H9 (cell line): ENCODE results near the gene TGFBRAP1. TPM values are rescaled to one million over a fixed set of nuclear protein-coding genes. Genes with fewer than 3 reads are reported as not detected.

Experiments
- DNase-seq: peaks from one replicate; pipeline ENCODE4 v3.0.0-alpha.2; 2017
- H2AFZ ChIP-seq: one replicate; pipeline ENCODE4 v1.6.1; 2013; ENCODE audit warnings: mild to moderate bottlenecking, low read length, control low read depth, moderate library complexity
- H2AK5ac ChIP-seq: 2 replicates; pipeline ENCODE4 v1.6.1; 2013; ENCODE audit warnings: low read length, control low read depth, mixed read lengths; ENCODE audit not compliant: insufficient read length
- H2BK120ac ChIP-seq: one replicate; pipeline ENCODE4 v1.6.1; 2013; ENCODE audit warnings: low read depth, mild to moderate bottlenecking, low read length, control low read depth, inconsistent platforms; ENCODE audit not compliant: poor library complexity, severe bottlenecking
- H2BK12ac ChIP-seq: 2 replicates; pipeline ENCODE4 v1.6.1; 2013; ENCODE audit warnings: low read length, control low read depth, mixed read lengths, low read depth; ENCODE audit not compliant: insufficient read length
- H2BK15ac ChIP-seq: 2 replicates; pipeline ENCODE4 v1.6.1; 2013; ENCODE audit warnings: low read depth, low read length, control low read depth
- H2BK20ac ChIP-seq: one replicate; pipeline ENCODE4 v1.6.1; 2013; ENCODE audit warnings: low read depth, mild to moderate bottlenecking, low read length, control low read depth, inconsistent platforms; ENCODE audit not compliant: poor library complexity, severe bottlenecking
- H2BK5ac ChIP-seq: 2 replicates; pipeline ENCODE4 v1.6.1; 2013; ENCODE audit warnings: low read length, control low read depth, mixed read lengths; ENCODE audit not compliant: insufficient read length
- H3K14ac ChIP-seq: 2 replicates; pipeline ENCODE4 v1.6.1; 2013; ENCODE audit warnings: low read length, control low read depth; ENCODE audit not compliant: insufficient read depth
- H3K18ac ChIP-seq: 2 replicates; pipeline ENCODE4 v1.6.1; 2013; ENCODE audit warnings: low read depth, mild to moderate bottlenecking, mixed read lengths, low read length, control low read depth; ENCODE audit not compliant: insufficient read length
- H3K23ac ChIP-seq: 2 replicates; pipeline ENCODE4 v1.6.1; 2013; ENCODE audit warnings: low read length, control low read depth, mixed read lengths, low read depth; ENCODE audit not compliant: insufficient read length
- H3K23me2 ChIP-seq: 2 replicates; pipeline ENCODE4 v1.6.1; 2013; ENCODE audit warnings: low read depth, mild to moderate bottlenecking, mixed read lengths, low read length, control low read depth; ENCODE audit not compliant: insufficient read length, poor library complexity, severe bottlenecking
- H3K27ac ChIP-seq: 2 replicates; pipeline ENCODE4 v1.5.1; 2013; ENCODE audit warnings: low read length, control low read depth, mixed read lengths, low read depth; ENCODE audit not compliant: insufficient read length
- H3K27me3 ChIP-seq: 2 replicates; pipeline ENCODE4 v1.6.1; 2013; ENCODE audit warnings: low read length, control low read depth, inconsistent platforms; ENCODE audit not compliant: insufficient read depth
- H3K4ac ChIP-seq: 2 replicates; pipeline ENCODE4 v1.6.1; 2013; ENCODE audit warnings: low read depth, mild to moderate bottlenecking, control low read depth, inconsistent platforms, low read length, moderate library complexity
- H3K4me1 ChIP-seq: 2 replicates; pipeline ENCODE4 v1.6.1; 2013; ENCODE audit warnings: low read length, control low read depth, inconsistent platforms; ENCODE audit not compliant: insufficient read depth
- H3K4me2 ChIP-seq: 2 replicates; pipeline ENCODE4 v1.6.1; 2013; ENCODE audit warnings: low read length, control low read depth, mixed read lengths; ENCODE audit not compliant: insufficient read length, insufficient read depth
- H3K56ac ChIP-seq: 2 replicates; pipeline ENCODE4 v1.6.1; 2013; ENCODE audit warnings: low read depth, mild to moderate bottlenecking, mixed read lengths, low read length, control low read depth; ENCODE audit not compliant: insufficient read length
- H3K79me1 ChIP-seq: 2 replicates; pipeline ENCODE4 v1.6.1; 2013; ENCODE audit warnings: low read depth, mild to moderate bottlenecking, moderate library complexity, low read length, control low read depth, inconsistent platforms; ENCODE audit not compliant: insufficient read depth, poor library complexity, severe bottlenecking
- H3K79me2 ChIP-seq: 2 replicates; pipeline ENCODE4 v1.6.1; 2013; ENCODE audit warnings: low read length, control low read depth, inconsistent platforms; ENCODE audit not compliant: insufficient read depth
- H3K9ac ChIP-seq: 2 replicates; pipeline ENCODE4 v1.6.1; 2013; ENCODE audit warnings: low read length, control low read depth, mixed read lengths; ENCODE audit not compliant: insufficient read length; ENCODE audit errors: extremely low read depth
- H3K9me3 ChIP-seq: one replicate; pipeline ENCODE4 v1.6.1; 2013; ENCODE audit warnings: low read depth, low read length, inconsistent platforms; ENCODE audit not compliant: control insufficient read depth
- H3T11ph ChIP-seq: one replicate; pipeline ENCODE4 v1.6.1; 2013; ENCODE audit warnings: mild to moderate bottlenecking, low read length, control low read depth, inconsistent platforms
- H4K20me1 ChIP-seq: one replicate; pipeline ENCODE4 v1.6.1; 2013; ENCODE audit not compliant: control insufficient read depth, insufficient read length, insufficient read depth
- H4K5ac ChIP-seq: 2 replicates; pipeline ENCODE4 v1.6.1; 2013; ENCODE audit warnings: low read depth, mild to moderate bottlenecking, mixed read lengths, low read length, control low read depth; ENCODE audit not compliant: insufficient read length
- H4K8ac ChIP-seq: replicated peaks from 2 replicates; pipeline ENCODE4 v1.6.1; 2013; ENCODE audit warnings: low read length, control low read depth, mixed read lengths, low read depth; ENCODE audit not compliant: insufficient read length
- H4K91ac ChIP-seq: 2 replicates; pipeline ENCODE4 v1.6.1; 2013; ENCODE audit warnings: low read depth, mild to moderate bottlenecking, moderate library complexity, mixed read lengths, low read length, control low read depth; ENCODE audit not compliant: insufficient read length
- H3K27ac Mint-ChIP-seq, 3 experiments: 2 replicates in 2 of 3; 3 replicates in 1 of 3; pipeline ENCODE4 v1.8.0; 2020 to 2021; ENCODE audit warnings: mixed read lengths in 3 of 3, mild to moderate bottlenecking in 1 of 3, moderate library complexity in 1 of 3
- H3K27me3 Mint-ChIP-seq: 2 replicates; pipeline ENCODE4 v1.8.0; 2021; ENCODE audit warnings: low read depth, mild to moderate bottlenecking, moderate library complexity, mixed read lengths
- H3K36me3 Mint-ChIP-seq, 3 experiments: 2 replicates in 2 of 3; 3 replicates in 1 of 3; pipeline ENCODE4 v1.8.0; 2020 to 2021; ENCODE audit warnings: low read depth in 3 of 3, mixed read lengths in 3 of 3; ENCODE audit not compliant: insufficient read depth in 1 of 3
- H3K4me1 Mint-ChIP-seq, 2 experiments: 2 replicates each; pipeline ENCODE4 v1.8.0; 2020; ENCODE audit warnings: mixed read lengths in 2 of 2
- H3K4me3 Mint-ChIP-seq, 2 experiments: 2 replicates in 1 of 2; 3 replicates in 1 of 2; pipeline ENCODE4 v1.8.0; 2020 to 2021; ENCODE audit warnings: mild to moderate bottlenecking in 2 of 2, mixed read lengths in 2 of 2, moderate library complexity in 1 of 2
- H3K9me3 Mint-ChIP-seq, 2 experiments: 2 replicates in 1 of 2; 3 replicates in 1 of 2; pipeline ENCODE4 v1.8.0; 2020; ENCODE audit warnings: mild to moderate bottlenecking in 2 of 2, mixed read lengths in 2 of 2, moderate library complexity in 1 of 2
- CTCF ChIP-seq: fragments of 200-600 bp; sonication (generic); conservative IDR thresholded peaks from 3 replicates; pipeline ENCODE4 v1.8.0; 2021; ENCODE audit warnings: antibody characterized with exemption, mild to moderate bottlenecking
- WGBS: extraction: QIAGEN DNeasy Blood & Tissue Kit; methylation state at CpG from one replicate; pipeline ENCODE4 v1.1.7; 2013; ENCODE audit warnings: missing lambda C conversion rate, low lambda C conversion rate, mixed read lengths; ENCODE audit not compliant: insufficient read length; ENCODE audit errors: extremely low coverage; 5-methylcytosine and 5-hydroxymethylcytosine counted together
- total RNA-seq: library from RNA; stranded (reverse); gene quantifications from 2 replicates; pipeline ENCODE4 v1.2.1, GENCODE V29; 2021

TGFBRAP1 gene
- total RNA-seq, 1 experiment from 2014 or later: 23.6 TPM

GRCh38 chr2:105334211-105334610 is 4.7 kb upstream of the TGFBRAP1 start:
- no CpG with 5 or more reads among the region's 4 CpGs for WGBS
- H3K4me2 ChIP-seq: no peak overlapping the region
- no peak overlapping the region for H2AK5ac ChIP-seq
- no peak overlapping the region for H3K27ac ChIP-seq
- no peak overlapping the region for H3K56ac ChIP-seq
- H2BK120ac ChIP-seq: no peak overlapping the region
- Mint-ChIP-seq H3K9me3 (peaks cover 0 to 3% of the 10 kb centered on the region in 2 experiments; a peak in 1 of 5 replicates), H3K4me3 (no peak overlapping the region), H3K36me3 (peaks cover 0 to 12% (median 0%) of the 10 kb centered on the region in 3 experiments; a peak in 3 of 7 replicates), H3K4me1 (peaks cover 19 to 23% of the 10 kb centered on the region in 2 experiments), H3K27me3 (no peaks in the 10 kb centered on the region; the same call in 1 of the 2 replicates), H3K27ac (no peak overlapping the region)
- no peak overlapping the region for H2BK15ac ChIP-seq
- H3K9me3 ChIP-seq: no peaks in the 10 kb centered on the region
- no peak overlapping the region for H3K4ac ChIP-seq
- DNase-seq: no peak
- H4K91ac ChIP-seq: no peak overlapping the region
- H3K4me1 ChIP-seq: no peaks in the 10 kb centered on the region
- H3K79me2 ChIP-seq: peaks cover 15% of the 10 kb centered on the region; the same call in 1 of the 2 replicates
- H3K9ac ChIP-seq: no peak overlapping the region
- no peak for TF ChIP-seq CTCF
- no peak overlapping the region for H4K5ac ChIP-seq
- H3K23me2 ChIP-seq: peaks cover 12% of the 10 kb centered on the region
- no peak overlapping the region for H2BK20ac ChIP-seq
- no peak overlapping the region for H3T11ph ChIP-seq
- H3K23ac ChIP-seq: no peak overlapping the region
- H3K79me1 ChIP-seq: peaks cover 5% of the 10 kb centered on the region
- no peak overlapping the region for H2BK5ac ChIP-seq
- no peak overlapping the region for H2BK12ac ChIP-seq
- H4K20me1 ChIP-seq: no peaks in the 10 kb centered on the region
- H3K18ac ChIP-seq: no peak overlapping the region
- no peak overlapping the region for H4K8ac ChIP-seq
- H3K27me3 ChIP-seq: no peaks in the 10 kb centered on the region
- H3K14ac ChIP-seq: no peak overlapping the region
- no peak overlapping the region for H2AFZ ChIP-seq
